Stimulated activated CD8-positive, alpha-beta memory T cell treated with anti-CD3 and anti-CD28 coated beads, Interleukin-15, amount 100 ng/mL, for 48 hours (primary cell): ENCODE data around the gene EDNRA.

ENCODE experiments used
- DNase-seq, 2 donors: peaks; one replicate each; pipeline ENCODE4 v3.0.0-alpha.2; 2020; ENCODE audit warnings: low read depth in 2 of 2

EDNRA gene

DNA sequence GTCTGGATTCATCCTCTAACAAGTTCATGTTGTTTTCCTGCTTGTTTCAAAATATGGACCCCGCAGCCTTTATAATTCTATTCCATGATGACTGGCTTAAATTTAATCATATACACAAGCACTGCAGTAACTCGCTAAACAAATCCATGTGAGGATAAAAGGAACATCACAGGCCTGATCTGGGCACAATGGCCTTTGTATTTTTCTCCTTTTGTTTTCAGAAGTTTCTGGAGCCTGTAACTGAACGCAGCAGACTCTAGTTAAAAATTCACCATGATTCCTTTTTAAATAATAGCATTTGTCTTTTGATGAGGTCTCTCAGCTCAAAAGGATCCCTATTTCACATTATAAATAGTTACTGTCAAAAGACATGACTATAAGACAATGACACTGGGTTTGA lies 106.1 kb downstream of the EDNRA start:
- DNase-seq = no peak

DNA sequence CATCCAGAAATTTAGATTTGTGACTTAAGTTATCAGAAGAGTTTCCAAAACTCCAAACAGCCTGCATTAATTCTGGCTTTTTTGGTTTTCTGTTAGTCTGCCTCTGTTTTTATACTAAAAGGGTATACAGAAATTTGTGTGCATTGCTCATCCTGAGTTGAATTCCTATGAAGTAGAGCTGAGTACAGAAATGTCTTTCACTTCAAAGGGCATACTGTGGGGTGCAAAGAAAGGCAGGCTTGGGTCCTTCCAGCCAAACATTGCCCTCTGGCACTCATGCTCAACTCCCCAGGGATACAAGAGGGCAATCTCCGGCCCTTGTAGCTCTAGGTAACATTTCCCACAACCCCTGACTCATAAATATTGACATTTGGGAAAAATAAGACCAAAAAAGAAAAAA lies 108.7 kb downstream of the EDNRA start:
- no peak for DNase-seq

- peak; percentile 4 for DNase-seq
Observed at GRCh38 chr4:147590249-147590920, 109.5 kb downstream of the EDNRA start.

- DNase-seq = no peak
Observed at GRCh38 chr4:147591106-147591505, 110.2 kb downstream of the EDNRA start.

GRCh38 chr4:147594107-147594506 lies 113.2 kb downstream of the EDNRA start:
- no peak for DNase-seq
